SHP77 treated with DMSO at 0.1 percent for 48 hours (cell line): ENCODE measurements around the gene COL23A1.

Experiments
- DNase-seq: peaks from one replicate; lab custom pipeline; 2025; lab: John Stamatoyannopoulos, UW

The COL23A1 gene

DNA sequence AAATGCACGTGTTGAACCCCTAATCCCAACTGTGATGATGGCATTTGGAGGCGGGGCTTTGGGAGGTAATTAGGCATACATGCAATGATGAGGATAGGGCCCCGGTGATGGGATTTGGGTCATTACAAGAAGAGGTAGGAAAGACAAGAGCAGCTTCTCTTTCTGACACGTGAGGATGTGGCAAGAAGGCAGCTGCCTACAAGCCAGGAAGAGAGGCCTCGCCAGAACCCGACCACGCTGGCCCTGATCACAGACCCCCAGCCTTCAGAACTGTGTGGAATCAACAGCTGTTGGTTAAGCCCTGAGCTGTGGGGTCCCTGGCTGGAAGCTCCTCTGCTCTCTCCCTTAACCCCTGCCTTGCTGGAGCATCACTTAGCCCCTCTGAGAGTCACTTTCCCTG lies 57.5 kb downstream of the COL23A1 start:
- no peak for DNase-seq

DNA sequence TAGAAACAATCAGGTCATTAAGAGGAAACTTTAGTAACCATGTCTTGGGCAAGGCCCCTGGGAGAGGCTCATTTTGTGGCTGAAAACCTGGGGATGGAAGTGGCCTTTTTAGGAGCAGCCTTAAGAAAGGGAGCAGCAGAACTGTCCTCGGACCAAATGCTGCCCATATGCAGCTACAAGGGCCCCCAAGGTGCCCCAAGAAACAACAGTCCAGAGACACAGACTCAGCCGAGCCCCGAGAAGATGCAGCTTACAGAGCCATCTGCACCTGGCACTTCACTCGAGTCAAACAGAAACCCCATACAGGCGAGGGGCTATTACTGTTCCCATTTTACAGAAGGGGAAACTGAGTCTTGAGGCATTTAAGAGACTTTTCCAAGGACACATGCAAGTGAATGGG lies 58.0 kb downstream of the COL23A1 start:
- no peak for DNase-seq

GRCh38 chr5:178531786-178532185 lies 58.4 kb downstream of the COL23A1 start:
- DNase-seq, result no peak

- DNase-seq, result no peak
Observed at GRCh38 chr5:178530526-178530925, 59.7 kb downstream of the COL23A1 start.

GRCh38 chr5:178529080-178529479 lies 61.1 kb downstream of the COL23A1 start:
- DNase-seq, result no peak

DNA sequence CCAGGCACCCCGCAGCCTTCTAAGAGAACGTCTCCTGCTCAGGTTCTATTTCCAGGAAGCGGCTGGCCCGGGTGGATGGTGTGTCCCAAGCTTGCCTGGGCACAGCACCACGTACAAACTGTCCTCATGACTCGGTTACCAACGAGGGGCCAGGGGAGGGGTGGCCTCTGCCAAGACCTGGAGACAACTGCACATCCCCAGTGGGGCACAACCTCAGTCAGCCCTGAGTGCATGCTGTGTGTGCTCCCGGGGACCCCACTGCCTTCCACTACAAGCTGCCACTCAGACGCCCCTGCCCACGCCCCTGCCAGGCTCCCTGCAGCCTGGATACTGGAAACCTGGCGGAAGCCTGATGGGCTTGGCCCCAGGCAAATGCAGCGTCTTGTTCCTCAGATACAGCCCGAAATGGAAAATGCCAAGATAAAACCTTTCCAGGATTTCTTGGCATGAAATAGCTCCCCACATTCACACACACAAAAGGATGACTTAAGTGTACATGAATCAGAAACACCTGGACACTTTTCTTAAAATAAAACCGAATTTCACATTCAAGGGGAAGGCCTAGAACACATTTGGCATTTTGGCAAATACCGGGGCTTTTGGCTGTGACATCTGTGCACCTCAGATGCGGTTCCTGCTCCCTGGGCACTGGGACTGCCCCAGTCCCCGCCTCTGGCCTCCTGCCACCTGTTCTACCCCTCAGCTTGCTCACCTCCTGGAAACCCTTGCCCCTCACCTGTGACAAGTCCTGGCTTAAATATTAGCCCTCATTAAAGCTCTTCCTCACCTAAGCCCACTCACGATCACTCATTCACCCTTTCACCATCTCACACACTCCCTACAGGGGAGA lies 62.5 kb downstream of the COL23A1 start:
- DNase-seq, result no peak

DNA sequence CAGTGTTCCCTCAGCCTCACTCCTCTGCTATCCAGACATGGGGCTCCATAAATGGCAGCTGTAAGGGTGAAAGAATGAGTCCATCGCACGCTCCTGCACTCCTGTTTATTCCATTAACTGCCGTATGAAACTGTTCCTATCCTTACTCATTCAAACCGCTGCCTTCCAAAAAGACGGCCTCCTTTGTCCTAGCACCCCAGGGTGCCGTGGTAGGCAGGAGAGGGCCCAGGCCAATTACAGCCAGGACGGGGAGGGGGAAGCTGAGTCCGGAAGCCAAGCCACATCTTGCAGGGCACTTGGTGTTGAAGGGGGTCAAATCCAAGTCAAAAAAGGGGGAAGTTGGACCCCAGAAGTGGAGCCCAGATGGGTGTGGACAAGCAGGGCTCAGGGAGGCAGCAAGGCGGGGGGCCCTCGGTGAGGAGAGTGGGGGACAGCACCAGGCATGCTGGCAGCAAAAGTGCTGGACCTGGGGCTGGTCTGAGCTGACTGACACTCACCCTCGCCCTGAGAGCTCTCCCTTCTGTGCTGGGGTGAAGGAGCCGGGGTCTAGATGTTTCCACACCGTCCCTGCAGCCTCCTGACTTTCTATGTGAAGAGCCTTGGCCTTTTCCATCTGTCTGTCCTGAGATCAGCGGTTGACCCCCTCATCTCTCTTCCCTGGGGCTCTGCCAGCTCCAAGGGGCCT lies 63.3 kb downstream of the COL23A1 start:
- DNase-seq, result no peak

GRCh38 chr5:178525906-178526732 lies 64.1 kb downstream of the COL23A1 start:
- DNase-seq, result no peak

DNA sequence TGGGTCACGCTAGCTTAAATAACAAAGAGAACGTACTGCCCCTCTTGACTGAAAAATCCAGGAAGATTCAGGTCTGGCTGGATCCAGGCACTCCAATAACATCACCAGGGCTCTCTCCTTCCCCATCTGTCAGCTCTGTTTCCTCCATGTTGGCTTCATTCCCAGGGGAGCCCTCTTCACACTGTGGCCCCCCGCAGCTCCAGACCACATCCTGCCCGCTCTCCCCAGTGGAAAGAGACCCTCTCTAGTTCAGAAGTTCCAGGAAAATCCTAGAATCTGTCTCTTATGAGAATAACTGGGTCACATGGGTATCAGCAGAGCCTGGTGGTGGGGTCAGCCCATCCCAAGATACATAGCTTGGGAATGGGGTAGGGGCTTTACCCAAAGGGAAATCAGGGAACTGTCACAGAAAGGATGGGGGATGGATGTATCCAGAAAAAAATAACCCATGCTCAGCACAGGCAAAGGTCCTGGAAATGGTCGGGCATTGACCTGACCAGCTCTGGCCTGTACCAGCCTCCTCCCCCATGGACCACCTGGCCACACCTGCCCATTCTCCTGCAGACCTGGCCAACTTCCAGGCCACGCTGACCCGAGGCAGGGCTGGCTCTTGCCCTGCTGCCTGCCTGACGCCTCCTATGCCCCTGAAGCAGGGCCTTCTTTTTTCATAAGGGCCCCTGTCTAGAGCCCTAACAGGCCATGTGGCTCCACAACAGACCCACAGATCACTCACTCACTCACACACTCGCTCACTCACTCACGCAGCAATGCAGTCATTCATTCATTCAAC lies 65.9 kb downstream of the COL23A1 start:
- no peak for DNase-seq

- DNase-seq, result no peak
Observed at GRCh38 chr5:178522361-178522760, 67.8 kb downstream of the COL23A1 start.

GRCh38 chr5:178520851-178521250 lies 69.3 kb downstream of the COL23A1 start:
- DNase-seq, result no peak

DNA sequence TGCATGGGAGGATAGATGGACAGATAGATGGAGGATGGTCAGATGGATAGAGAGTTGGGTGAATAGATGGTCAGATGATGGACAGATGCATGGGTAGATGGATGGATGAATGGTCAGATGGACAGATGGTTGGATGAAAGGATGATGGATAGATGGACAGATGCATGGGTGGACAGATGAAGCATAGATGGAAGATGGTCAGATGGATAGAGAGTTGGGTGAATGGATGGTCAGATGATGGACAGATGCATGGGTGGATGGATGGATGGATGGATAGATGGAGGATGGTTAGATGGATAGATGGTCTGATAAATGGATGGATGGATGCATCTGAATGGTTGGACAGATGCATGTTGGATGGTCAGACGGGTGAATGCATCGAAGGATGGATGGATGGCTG lies 70.4 kb downstream of the COL23A1 start:
- DNase-seq, result no peak

- no peak for DNase-seq
Observed at GRCh38 chr5:178519155-178519554, 71.0 kb downstream of the COL23A1 start.

DNA sequence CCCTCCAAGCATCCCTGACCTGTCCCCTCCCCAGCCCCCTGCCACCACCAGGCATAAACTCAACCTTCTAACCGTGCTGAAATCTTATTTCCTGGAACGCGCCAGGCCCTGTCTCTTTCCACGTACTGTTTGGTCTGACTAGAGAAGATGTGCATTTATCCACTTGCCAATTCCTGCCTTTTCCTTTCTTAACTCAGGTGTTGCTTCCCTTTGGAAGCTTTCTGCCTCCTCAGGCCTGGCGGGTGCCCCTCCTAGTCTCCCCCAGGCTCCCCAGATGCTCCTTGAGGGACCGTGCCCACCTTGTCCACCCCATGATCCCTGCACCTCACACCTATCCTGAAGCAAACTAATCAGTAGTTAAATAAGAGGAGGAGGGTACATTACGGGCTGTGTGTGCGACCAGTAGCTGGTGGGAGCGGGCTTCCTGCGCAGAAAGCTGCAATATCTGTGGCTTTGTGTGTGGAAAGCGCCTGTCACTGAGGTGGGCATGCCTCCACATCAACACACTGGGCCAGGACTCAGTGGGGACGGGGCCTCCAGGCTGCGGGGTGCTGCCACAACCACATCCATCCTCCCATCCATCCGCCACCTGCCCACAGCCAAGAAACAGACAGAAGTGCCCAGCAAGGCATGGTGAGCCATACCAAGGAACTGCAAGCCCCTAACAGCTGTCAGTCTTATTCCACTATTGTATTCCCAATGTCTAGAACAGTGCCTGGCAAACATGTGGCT lies 73.5 kb downstream of the COL23A1 start:
- DNase-seq, result no peak

DNA sequence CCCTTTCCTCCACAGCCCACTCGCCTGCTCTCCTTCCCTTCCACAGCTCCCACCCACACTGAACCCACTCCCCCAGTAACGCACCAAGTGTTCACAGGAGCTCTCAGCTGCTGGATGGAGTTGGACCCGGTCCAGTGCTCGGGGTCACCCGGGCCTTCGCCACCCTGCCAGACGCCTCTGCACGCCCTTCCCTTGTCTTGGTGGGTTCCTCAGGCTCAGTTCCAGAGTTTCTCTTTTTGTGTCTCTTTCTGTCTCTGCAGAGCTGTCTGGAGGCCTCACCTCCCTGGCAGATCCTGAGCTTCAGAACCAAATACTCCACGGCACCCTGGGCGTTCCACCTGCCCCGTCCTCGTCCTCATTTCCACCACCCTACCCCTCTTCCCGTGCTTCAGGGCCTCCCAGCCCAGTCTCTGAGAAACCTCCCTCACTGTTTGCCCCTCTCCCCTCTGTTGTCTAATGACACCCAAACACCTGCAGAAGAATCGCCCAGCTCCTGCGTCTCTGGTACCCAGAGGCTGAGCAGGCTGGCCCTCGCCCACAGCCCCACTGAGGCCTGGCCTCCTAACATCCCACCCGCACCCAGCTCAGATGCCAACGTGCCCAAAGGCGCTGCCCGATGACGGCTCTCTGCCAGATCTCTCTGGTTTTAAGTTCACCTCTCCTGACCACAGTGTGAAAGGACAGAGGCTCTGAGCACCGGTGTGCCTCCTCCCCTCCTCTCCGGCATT lies 74.3 kb downstream of the COL23A1 start:
- DNase-seq, result no peak

- no peak for DNase-seq
Observed at GRCh38 chr5:178514851-178515418, 75.3 kb downstream of the COL23A1 start.

DNA sequence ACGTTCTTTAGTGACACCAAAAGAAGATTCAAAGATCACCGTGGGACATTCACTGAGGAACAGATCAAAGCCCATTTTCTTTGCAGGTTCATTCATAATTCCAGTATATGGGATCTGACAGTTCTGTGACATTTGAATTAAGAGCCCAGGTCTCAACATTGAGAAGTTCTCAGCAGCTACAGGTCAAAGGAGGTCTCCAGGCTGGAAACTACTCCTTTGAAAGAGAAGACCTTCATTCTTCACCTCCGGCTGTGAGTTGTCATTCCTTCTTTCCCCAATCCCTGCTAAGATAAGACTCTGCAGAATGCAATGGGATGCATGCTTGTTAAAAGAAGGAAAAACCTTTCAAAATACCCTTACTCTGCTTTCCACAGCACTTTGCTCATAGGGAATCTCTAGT lies 79.0 kb downstream of the COL23A1 start:
- DNase-seq, result no peak

GRCh38 chr5:178509491-178510057 lies 80.6 kb downstream of the COL23A1 start:
- no peak for DNase-seq

DNA sequence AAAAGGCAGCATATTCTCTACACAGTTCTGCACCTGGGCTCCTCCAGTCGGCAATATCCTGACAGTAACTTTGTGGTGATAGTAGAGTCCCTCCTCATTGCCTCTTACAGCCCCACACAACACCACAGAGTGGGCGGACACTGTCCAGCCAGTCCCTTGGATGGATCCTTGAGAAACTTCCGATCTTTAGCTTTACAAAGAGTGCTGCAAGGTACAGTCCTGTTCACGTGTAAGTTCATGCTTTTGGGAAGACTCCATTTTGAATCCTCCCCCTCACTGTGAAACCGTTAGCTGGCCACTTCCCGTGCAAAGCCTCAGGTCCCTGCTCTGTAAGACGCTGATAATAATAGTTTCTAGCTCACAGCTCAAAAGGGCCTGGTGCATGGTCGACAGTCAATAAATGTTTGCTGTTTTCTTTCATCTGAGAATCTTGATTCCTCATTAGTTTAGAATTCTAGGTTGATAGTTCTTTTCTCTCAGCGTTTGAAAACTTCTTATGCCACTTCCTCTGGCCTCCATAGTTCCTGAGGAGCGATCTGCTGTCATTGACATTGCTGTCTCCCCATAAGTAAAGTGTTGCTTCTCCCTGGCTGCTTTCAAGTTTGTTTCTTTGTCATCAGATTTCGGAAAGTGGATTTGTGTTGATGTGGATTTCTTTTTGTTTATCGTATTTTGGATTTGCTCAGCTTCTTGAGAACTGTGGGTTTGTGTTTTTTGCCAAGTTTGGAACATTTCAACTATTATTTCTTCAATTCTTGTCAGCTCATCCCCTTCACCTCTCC lies 82.9 kb downstream of the COL23A1 start:
- no peak for DNase-seq
